Kidney glomerular epithelial cell (primary cell): ENCODE data around the gene PER3.
"Not testable (repeated sequence)": the region's sequence is repeated elsewhere in the genome, so short reads cannot be mapped to it uniquely, and the experiment has no call there.

Source experiments
- DNase-seq: peaks from one replicate; lab custom pipeline; 2025; lab: John Stamatoyannopoulos, UW

PER3 gene

GRCh38 chr1:7778133-7778628 lies 5.9 kb upstream of the PER3 start:
- no peak for DNase-seq

- DNase-seq = no peak
Observed at GRCh38 chr1:7780976-7781375, 3.1 kb upstream of the PER3 start.

GRCh38 chr1:7781501-7781900 lies 2.6 kb upstream of the PER3 start:
- DNase-seq = no peak

GRCh38 chr1:7781923-7782495 lies 2.1 kb upstream of the PER3 start:
- no peak for DNase-seq

- DNase-seq = no peak
Observed at GRCh38 chr1:7783178-7783711, 846 bp upstream of the PER3 start.

- no peak for DNase-seq
Observed at GRCh38 chr1:7784492-7785071, 491 bp downstream of the PER3 start.

- no peak for DNase-seq
Observed at GRCh38 chr1:7785108-7785507, 1.0 kb downstream of the PER3 start.

GRCh38 chr1:7786795-7787194 lies 2.7 kb downstream of the PER3 start:
- DNase-seq = no peak

- DNase-seq = no peak
Observed at GRCh38 chr1:7789828-7790227, 5.7 kb downstream of the PER3 start.

GRCh38 chr1:7791027-7791426 lies 6.9 kb downstream of the PER3 start:
- not testable (repeated sequence) for DNase-seq

- no peak for DNase-seq
Observed at GRCh38 chr1:7795406-7795805, 11.3 kb downstream of the PER3 start.

GRCh38 chr1:7805460-7805859 lies 21.4 kb downstream of the PER3 start:
- DNase-seq = no peak

GRCh38 chr1:7808253-7808844 lies 24.3 kb downstream of the PER3 start:
- DNase-seq = peak; percentile 5

GRCh38 chr1:7809742-7810141 lies 25.7 kb downstream of the PER3 start:
- DNase-seq = no peak

GRCh38 chr1:7810395-7810794 lies 26.3 kb downstream of the PER3 start:
- DNase-seq = peak; percentile 1

GRCh38 chr1:7811476-7811875 lies 27.4 kb downstream of the PER3 start:
- DNase-seq = no peak

- no peak for DNase-seq
Observed at GRCh38 chr1:7813677-7814373, 29.7 kb downstream of the PER3 start.

GRCh38 chr1:7821282-7821681 lies 37.2 kb downstream of the PER3 start:
- no peak for DNase-seq

GRCh38 chr1:7824701-7825100 lies 40.6 kb downstream of the PER3 start:
- DNase-seq = no peak

GRCh38 chr1:7826363-7826762 lies 42.3 kb downstream of the PER3 start:
- no peak for DNase-seq

GRCh38 chr1:7827126-7827955 lies 43.2 kb downstream of the PER3 start:
- no peak for DNase-seq

GRCh38 chr1:7831458-7831857 lies 47.4 kb downstream of the PER3 start:
- DNase-seq = no peak
